ENCODE results near the gene ABI1.

- no peak for TF ChIP-seq CTCF (IDR thresholded peaks at IDR 0.05; ENCODE audit: poor library complexity, severe bottlenecking)
- no peak for TF ChIP-seq REST (IDR thresholded peaks at IDR 0.05; ENCODE audit: borderline replicate concordance)
- no peak for TF ChIP-seq TAF1 (IDR thresholded peaks at IDR 0.05; ENCODE audit: low read depth)
- TF ChIP-seq EP300 (conservative IDR thresholded peaks at IDR 0.05; ENCODE audit: poor library complexity, severe bottlenecking) = no peak
- no peak for TF ChIP-seq SMC3 (conservative IDR thresholded peaks at IDR 0.05; ENCODE audit: poor library complexity)
- no peak for TF ChIP-seq EZH2 (IDR thresholded peaks at IDR 0.05; ENCODE audit: borderline replicate concordance, insufficient read depth, low read length, poor library complexity, severe bottlenecking)
- no peak for TF ChIP-seq POLR2AphosphoS5 (IDR thresholded peaks at IDR 0.05)
- TF ChIP-seq RAD21 (conservative IDR thresholded peaks at IDR 0.05) = no peak
- no peak for TF ChIP-seq MXI1 (conservative IDR thresholded peaks at IDR 0.05; ENCODE audit: poor library complexity, severe bottlenecking)
Measured at GRCh38 chr10:26728957-26729356, 131.8 kb downstream of the ABI1 start.
